Lower leg skin (tissue), 4 donors: ENCODE measurements around the gene BBLN. TPM values are rescaled to one million over a fixed set of nuclear protein-coding genes. Genes with fewer than 3 reads are reported as not detected.
"Not testable (repeated sequence)": the region's sequence is repeated elsewhere in the genome, so short reads cannot be mapped to it uniquely, and the experiment has no call there.

Experiments
- DNase-seq, 2 donors: peaks; one replicate each; pipeline ENCODE4 v3.0.0-alpha.2; 2019; ENCODE audit warnings: low spot score in 2 of 2
- H3K4me3 ChIP-seq: fragments of 200-600 bp; sonication (generic); 2 replicates; pipeline ENCODE4 v1.5.1; 2017; ENCODE audit warnings: mild to moderate bottlenecking, low read depth; ENCODE audit not compliant: poor library complexity, severe bottlenecking
- POLR2A ChIP-seq, 2 donors: fragments of 450-650 bp; IDR thresholded peaks; one replicate each; pipeline ENCODE4 v1.6.1; 2016 to 2017; ENCODE audit warnings: antibody characterized with exemption in 2 of 2, mild to moderate bottlenecking in 1 of 2, moderate library complexity in 1 of 2
- WGBS, 2 donors: methylation state at CpG; one replicate each; pipeline ENCODE4 v1.1.5; 2018; 5-methylcytosine and 5-hydroxymethylcytosine counted together
- intact Hi-C: fragments of 100-400 bp; cut with DNase I; formaldehyde crosslinking; loops from one replicate; pipeline ENCODE4 v1.15.0; 2023; ENCODE audit warnings: low total_unique reads
- total RNA-seq, 4 donors: library from RNA; depleted of rRNA; stranded (reverse); fragments of >200 nt; gene quantifications; one replicate each; pipeline ENCODE4 v1.1.0, GENCODE V29; 2016
- TF ChIP-seq, protein P1 (sequence below), 3 donors: fragments of 450-650 bp; IDR thresholded peaks; one replicate each; pipeline ENCODE4 v1.5.1; 2016; ENCODE audit warnings: antibody characterized with exemption in 3 of 3, mild to moderate bottlenecking in 3 of 3, moderate library complexity in 2 of 3

BBLN gene
- total RNA-seq, 4 donors from 2014 or later = 288 to 606 (median 392) TPM

DNA sequence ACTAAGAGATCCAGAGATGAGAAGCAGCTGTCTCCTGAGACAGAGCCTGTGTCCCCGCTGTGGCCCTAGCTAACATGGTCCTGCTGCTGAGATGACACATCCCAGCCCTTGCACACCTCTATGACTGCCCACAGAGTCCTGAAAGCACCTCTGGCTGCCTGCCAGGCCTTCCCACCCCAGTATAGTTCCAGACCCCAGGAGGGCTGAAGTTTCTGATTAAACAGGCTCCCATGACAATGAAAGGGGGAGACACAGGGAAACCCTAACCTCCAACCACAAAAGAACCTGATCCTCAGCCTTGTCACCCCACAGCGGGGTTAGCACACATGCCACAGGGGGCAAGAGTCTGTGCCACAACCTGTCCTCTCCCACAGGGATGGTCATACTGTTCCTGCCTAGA, 15.7 kb downstream of the BBLN start:
- 77 to 86% methylated on average over 2 of the region's 2 CpGs for whole genome bisulfite sequencing, 2 donors
- no peak overlapping the region for H3K4me3 ChIP-seq
- no peak for DNase-seq
- TF ChIP-seq, protein P1, sequence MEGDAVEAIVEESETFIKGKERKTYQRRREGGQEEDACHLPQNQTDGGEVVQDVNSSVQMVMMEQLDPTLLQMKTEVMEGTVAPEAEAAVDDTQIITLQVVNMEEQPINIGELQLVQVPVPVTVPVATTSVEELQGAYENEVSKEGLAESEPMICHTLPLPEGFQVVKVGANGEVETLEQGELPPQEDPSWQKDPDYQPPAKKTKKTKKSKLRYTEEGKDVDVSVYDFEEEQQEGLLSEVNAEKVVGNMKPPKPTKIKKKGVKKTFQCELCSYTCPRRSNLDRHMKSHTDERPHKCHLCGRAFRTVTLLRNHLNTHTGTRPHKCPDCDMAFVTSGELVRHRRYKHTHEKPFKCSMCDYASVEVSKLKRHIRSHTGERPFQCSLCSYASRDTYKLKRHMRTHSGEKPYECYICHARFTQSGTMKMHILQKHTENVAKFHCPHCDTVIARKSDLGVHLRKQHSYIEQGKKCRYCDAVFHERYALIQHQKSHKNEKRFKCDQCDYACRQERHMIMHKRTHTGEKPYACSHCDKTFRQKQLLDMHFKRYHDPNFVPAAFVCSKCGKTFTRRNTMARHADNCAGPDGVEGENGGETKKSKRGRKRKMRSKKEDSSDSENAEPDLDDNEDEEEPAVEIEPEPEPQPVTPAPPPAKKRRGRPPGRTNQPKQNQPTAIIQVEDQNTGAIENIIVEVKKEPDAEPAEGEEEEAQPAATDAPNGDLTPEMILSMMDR (IDR thresholded peaks at IDR 0.05) = no peak
- TF ChIP-seq POLR2A (IDR thresholded peaks at IDR 0.05) = no peak
- intact Hi-C loops = no loop called here

DNA sequence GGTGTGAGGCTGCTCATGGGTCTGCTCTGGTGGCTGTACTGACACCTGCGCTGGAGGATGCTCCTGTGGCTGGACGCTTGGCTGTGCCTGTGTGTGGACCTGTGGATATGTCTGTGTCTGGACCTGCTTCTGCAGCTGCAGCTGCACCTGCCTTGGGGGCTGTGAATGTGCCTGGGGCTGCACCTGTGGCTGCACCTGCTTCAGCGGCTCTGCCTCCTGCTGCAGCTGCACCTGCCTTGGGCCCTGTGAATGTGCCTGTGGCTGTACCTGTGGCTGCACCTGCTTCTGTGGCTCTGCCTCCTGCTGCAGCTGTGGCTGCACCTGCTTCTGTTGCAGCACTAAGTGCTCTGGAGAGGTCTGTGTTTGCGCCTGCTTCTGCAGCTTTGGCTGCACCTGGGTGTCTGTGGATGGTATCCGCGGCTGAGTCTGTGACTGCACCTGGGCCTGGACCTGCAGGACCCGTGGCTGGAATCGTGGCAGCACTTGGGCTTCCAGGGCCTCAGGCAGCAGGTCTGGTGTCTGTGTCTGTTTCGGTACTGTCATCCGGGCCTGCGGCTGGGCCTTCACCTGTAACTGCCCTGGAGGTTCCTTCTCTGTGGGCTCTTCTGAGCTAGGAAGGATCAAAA, 18.9 kb downstream of the BBLN start:
- intact Hi-C loops = no loop called here
- WGBS, 2 donors = 83 to 96% methylated on average over 7 to 11 of the region's 11 CpGs
- no peak for TF ChIP-seq POLR2A (IDR thresholded peaks at IDR 0.05)
- TF ChIP-seq, protein P1 (IDR thresholded peaks at IDR 0.05) = no peak
- no peak overlapping the region for H3K4me3 ChIP-seq
- DNase-seq = no peak

DNA sequence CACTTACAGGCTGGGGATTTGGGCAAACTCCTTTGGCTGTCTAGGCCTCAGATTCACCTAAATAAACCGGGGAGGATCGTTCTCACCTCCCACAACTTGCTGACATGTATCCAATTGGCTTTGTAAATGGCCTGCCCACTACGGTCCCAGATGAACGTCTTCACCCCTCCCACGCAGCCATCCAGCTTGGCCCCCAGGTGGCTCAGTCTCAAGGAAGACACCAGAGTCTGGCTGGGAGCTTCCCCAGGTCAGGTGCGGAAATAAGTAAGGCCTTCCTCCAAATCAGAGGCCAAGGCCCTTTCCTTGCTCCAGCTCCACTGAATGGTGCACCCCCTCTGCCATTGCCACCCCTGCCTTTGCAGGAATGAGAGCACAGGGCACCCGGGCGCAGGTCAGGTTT, 19.9 kb downstream of the BBLN start:
- intact Hi-C loops = no loop called here
- whole genome bisulfite sequencing, 2 donors = 91% methylated on average over 8 of the region's 8 CpGs
- TF ChIP-seq, protein P1 (IDR thresholded peaks at IDR 0.05) = no peak
- no peak for TF ChIP-seq POLR2A (IDR thresholded peaks at IDR 0.05)
- H3K4me3 ChIP-seq = no peak overlapping the region
- no peak for DNase-seq

DNA sequence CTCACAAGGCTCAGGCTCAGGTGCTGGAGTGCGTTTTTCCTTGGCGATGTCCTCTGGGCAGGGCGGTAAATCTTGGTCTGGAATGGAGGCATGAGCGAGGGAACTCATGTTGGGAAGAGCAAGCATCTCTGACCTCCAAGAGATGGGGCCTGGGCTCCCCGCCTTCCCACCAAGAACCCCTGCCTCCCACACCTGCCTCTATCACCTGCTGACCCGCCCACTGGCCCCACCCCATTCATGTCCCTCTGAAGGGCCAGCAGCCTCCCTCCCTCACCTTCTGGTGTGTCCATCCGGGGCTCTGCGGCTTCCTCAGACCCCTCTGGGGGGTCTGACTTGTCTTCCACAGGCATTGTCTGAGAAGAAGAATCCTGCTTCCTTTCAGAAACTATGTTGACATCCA, 20.4 kb downstream of the BBLN start:
- intact Hi-C loops = no loop called here
- DNase-seq = no peak
- TF ChIP-seq POLR2A (IDR thresholded peaks at IDR 0.05) = no peak
- TF ChIP-seq, protein P1 (IDR thresholded peaks at IDR 0.05) = no peak
- WGBS, 2 donors = 97 to 99% methylated on average over 8 of the region's 8 CpGs
- no peak overlapping the region for H3K4me3 ChIP-seq

DNA sequence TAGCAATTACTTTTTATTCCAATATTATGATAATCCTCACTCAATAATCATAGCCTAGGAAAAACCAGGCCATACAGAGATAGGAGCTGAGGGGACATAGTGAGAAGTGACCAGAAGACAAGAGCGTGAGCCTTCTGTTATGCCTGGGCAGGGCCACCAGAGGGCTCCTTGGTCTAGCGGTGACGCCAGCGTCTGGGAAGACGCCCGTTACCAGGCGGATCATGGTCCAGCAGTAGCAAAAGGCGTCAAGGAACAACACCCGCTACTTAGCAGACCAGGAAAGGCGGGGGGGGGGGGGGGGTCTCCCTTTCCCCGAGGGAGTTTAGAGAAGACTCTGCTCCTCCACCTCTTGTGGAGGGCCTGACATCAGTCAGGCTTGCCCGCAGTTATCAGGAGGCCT, 21.4 kb downstream of the BBLN start:
- DNase-seq = peak in 1 of 2 donors; percentile 90

DNA sequence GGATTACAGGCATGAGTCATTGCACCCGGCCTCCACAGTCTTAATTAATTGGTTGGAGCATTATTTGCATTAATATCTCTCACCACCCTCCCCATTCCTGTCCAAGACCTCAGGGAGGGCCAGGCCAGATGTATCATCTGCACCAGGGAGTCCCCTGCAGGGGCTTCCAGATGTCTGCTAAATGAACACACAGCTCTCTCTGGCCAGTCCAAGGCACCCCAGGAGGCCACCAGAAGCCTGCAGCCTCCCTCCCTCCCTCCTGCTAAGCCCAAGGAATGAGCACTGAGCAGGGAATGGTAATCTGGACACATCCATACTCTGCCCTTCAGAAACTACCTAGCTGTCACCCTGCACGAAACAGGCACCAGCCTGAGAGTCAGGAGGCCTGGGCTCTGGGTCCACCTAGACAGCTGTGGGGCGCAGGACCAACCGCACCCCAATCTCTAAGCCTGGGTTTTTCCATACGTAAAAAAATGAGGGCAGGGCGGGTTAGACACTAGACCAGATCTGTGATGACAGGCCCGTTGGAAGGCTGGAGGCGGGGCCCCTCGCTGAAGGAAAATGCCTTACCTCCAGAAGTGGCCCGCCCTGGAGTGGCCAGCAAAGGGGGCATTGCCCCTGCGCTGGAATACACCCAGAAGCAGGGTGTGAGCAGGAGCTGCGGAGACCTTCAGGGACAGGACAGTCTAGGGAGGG, 23.0 kb downstream of the BBLN start:
- TF ChIP-seq, protein P1 (IDR thresholded peaks at IDR 0.05) = no peak
- no peak for TF ChIP-seq POLR2A (IDR thresholded peaks at IDR 0.05)
- no peak overlapping the region for H3K4me3 ChIP-seq
- intact Hi-C loops = no loop called here
- 64 to 65% methylated on average over 12 of the region's 12 CpGs for WGBS, 2 donors
- no peak for DNase-seq

More for the DNA sequence above, 21.4 kb downstream of the BBLN start:
- 27 to 44% methylated on average over 10 to 12 of the region's 12 CpGs for WGBS, 2 donors
- intact Hi-C loops, H3K4me3 ChIP-seq: not testable (repeated sequence)
